Stimulated activated CD8-positive, alpha-beta memory T cell treated with anti-CD3 and anti-CD28 coated beads, Interleukin-7, amount 100 ng/mL, for 48 hours (primary cell): ENCODE results near the gene JMJD8.

Experiments used
- DNase-seq, 2 donors: peaks; one replicate each; pipeline ENCODE4 v3.0.0-alpha.2; 2020; ENCODE audit warnings: low read depth in 1 of 2; ENCODE audit errors: extremely low read depth in 1 of 2

Gene JMJD8

DNA sequence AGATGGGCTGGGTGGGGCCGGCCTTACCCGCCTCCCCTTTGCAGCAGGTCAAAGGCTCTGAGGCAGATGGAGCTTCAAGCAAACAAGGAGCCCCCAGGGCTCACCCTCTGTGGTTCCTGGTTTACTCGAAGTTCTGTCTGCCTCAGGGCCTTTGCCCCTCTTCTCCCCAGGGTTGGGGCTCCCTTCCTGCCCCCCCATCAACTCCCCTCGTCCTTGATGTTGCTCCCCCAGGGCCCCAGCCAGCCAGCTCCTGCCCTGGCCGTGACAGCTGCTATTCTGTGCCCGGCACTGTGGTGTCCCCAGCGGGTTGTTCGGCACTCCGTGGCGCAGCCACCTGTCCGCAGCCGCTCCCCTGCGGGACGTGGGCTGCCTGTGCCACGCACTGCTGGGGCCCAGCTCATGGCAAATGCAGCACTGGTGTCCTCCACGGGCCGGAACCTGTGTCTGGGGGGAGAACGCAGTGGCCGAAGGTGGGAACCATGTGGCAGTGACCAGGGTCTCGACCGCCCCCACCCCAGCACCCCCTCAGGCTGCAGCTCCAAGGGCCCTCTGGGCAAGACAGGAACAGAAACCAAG lies 26.5 kb upstream of the JMJD8 start:
- DNase-seq = no peak

GRCh38 chr16:709566-710499 lies 25.7 kb upstream of the JMJD8 start:
- no peak for DNase-seq

DNA sequence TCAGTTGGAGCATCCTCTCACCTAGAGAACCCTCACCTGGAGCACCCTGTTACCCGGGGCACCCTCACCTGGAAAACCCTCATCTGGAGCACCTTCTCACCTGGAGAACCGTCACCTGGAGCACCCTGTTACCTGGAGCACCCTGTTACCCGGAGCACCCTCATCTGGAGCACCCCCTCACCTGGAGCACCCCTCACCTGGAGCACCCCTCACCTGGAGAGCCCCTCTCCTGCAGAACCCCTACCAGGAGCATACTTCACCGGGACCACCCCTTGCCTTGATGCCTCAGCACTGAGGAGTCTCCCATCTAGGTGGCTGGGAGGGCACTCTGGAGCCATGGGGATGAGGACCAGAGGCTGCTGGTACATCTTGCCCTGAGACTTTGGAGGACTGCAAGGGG lies 24.8 kb upstream of the JMJD8 start:
- no peak for DNase-seq

DNA sequence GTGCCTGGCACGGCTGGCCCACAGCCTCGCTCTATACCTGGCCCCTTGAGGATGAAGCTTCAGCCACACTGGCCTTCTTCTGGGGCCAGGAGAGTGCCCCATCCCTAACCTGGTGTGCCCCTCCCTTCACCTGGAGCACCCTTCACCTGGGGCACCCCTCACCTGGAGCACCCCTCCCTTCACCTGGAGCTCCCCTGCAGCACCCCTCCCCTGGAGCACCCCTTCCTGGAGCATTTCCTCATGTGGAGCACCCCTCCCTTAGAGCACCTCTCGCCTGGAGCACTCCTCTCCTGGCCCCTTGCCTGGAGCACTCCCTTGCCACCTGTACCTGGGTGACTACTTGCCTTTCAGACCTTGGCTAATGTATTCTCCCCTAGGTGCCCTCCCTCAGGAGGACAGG lies 23.9 kb upstream of the JMJD8 start:
- DNase-seq = no peak

DNA sequence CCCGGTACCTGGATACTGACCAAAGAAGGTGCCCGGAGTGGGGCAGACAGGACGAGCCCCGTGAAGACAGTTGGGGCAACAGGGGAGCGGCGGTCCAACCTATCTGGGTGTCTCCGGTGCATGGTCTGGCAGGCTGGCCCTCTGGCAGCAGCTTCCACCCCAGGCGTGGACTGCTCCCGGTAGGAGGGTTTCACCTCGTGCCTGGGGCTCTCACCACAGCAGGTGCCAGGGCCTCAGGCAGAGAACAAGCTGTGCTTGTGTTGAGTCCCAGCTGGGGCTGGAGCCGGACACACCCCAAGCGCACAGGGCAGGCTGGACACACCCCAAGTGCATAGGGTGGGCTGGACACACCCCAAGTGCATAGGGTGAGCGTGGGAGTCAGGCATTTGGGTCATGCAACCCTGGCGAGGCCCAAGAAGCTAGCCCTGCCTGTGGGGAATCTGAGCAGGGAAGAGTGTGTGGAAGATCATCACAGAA lies 23.0 kb upstream of the JMJD8 start:
- no peak for DNase-seq

- DNase-seq = no peak
These were observed 22.3 kb upstream of the JMJD8 start for GRCh38 chr16:706189-707061.

GRCh38 chr16:705431-706188 lies 21.5 kb upstream of the JMJD8 start, which contains the start of gene FBXL16:
TSS of gene FBXL16 (minus strand) at chr16:705801. CDS start at chr16:697405, 8,396 bp downstream.
- DNase-seq = no peak

DNA sequence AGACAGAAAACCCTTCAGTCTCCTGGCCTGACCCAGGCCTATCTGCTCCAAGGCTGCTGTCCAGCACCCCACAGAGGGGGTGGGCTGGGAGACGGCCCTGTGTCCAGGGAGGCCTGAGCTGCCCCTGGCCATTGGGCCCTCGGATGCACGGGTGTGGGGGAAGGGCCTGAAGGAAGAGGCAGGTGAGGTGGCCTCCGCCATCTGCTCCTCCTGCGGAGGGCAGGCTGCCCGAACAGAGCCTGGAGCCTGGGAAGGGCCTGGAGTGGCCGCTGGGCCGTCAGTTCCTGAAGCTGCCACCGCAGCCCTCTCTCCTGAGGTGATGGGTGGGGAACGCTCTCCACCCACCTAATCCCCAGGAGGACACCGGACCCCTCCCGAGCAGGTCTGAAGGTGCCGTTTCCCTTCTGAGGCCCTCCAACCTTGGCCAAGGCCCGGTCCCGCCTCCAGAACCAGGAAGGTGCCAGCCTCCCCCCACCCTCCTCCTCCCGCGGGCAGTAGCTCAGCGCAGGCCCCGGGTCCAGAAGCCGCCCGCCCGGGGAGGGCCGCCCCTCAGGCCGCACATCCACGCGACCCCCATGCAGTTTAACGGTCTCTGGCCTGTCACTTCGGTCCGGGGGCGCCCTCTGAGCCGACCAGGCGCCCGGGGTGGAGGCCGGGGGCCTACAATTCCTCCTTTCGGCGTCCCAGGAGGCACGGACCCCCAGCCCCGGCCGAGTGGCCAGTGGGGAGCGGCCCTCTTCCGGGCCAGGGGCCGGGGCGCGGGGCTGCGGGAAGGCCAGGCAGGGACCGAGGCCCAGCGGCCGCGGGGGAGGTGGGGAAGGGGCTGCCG lies 20.6 kb upstream of the JMJD8 start:
- DNase-seq = no peak

- DNase-seq = no peak
These were observed 19.9 kb upstream of the JMJD8 start for GRCh38 chr16:704047-704446.

GRCh38 chr16:703406-703805 lies 19.3 kb upstream of the JMJD8 start:
- DNase-seq = no peak

DNA sequence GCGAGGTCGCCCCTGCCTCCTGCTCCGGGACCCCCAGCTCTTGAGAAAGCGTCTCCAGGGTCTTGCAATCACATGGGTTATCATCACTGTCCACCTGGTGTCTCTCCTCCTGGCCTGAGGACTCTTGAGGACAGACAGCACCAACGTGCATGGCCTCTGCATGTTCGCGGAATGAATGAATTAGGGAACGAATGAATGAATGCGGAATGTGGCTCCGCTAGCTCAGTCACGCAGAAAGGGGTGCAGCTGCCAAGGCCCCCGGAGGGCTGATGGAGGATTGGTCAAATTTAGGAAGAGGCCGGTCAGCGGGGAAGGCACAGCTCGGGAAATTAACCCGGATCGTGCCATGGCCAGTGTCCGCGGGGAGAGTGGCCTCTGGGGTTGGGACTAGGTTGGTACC lies 18.2 kb upstream of the JMJD8 start:
- no peak for DNase-seq

GRCh38 chr16:700684-701584 lies 16.8 kb upstream of the JMJD8 start:
- no peak for DNase-seq

GRCh38 chr16:698911-699671 lies 15.0 kb upstream of the JMJD8 start:
- DNase-seq = no peak

GRCh38 chr16:695355-696089 lies 11.4 kb upstream of the JMJD8 start:
- DNase-seq = peak in 1 of 2 donors; percentile 56

DNA sequence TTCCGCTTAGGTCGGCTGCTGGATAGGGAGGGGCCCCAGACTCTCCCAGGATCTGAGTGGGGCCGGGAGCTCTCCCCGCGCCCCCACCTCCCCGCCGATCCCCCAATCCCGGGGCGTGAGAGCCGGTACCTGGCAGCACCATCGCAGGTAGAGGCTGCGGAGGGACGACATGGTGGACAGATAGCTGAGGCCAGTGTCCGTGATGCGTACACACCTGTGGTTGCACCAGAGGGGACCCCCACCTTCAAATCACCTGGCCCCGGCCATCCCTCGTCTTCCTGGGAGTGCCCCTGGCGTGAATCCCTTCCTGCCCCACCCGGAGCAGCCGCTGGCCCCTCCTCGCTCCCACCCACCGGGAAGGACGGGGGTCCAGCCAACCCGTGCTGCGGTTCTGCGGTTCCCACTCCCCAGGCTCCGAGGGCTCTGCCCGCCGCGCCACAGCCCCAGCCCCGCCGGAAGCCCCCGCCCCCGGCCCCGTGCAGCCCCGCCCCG lies 10.8 kb upstream of the JMJD8 start:
- no peak for DNase-seq

DNA sequence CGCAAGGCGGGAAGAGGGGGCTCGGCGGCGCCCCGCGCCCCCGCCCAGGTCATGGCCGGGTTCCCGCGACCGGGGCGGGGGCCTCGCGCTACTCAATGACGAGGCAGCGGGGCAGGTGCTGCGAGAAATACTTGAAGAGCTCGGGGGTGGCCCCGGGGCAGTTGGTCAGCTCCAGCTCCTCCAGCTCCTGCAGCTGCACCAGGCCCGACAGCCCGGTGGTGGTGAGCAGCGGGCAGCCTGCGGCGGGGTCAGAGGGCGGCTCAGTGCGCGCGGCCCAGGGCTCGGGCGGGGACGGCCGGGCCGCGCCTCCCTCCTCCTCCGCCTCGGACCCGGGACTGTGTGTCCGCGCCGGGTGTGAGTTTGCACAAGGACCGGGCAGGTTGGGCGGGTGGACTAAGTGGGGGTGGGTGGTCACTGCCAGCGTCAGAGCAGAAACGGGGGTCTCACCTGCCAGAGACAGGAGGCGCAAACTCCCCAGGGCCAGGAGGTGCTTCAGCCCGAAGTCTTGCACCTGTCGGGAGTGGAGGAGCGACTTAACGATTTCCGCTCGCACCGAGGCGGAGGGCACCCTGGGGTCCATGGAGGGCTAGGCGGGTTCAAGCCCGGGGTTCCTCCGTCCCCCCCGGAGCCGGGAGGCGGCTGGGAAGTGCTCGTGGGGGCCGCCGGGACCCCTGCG lies 10.2 kb upstream of the JMJD8 start:
- DNase-seq = no peak
